Aorta (tissue), 5 donors: ENCODE data around the gene GPRC5C. TPM values are rescaled to one million over a fixed set of nuclear protein-coding genes. Genes with fewer than 3 reads are reported as not detected.
"Not testable (repeated sequence)": the region's sequence is repeated elsewhere in the genome, so short reads cannot be mapped to it uniquely, and the experiment has no call there.

Experiments used
- ATAC-seq: fragments of 200-7000 bp; cut with Tn5 transposase; one replicate; pipeline ENCODE4 v1.9.1; 2022; ENCODE audit warnings: moderate library complexity; ENCODE audit not compliant: low FRiP score
- DNase-seq, 2 donors: peaks; one replicate each; pipeline ENCODE4 v3.0.0-alpha.2; 2020
- H3K27ac ChIP-seq, 2 donors: one replicate each; pipeline ENCODE4 v1.5.1; 2013; ENCODE audit warnings: low read length in 2 of 2, mild to moderate bottlenecking in 2 of 2, moderate library complexity in 2 of 2, control low read depth in 1 of 2, inconsistent platforms in 1 of 2, low read depth in 1 of 2
- H3K27me3 ChIP-seq, 2 donors: one replicate each; pipeline ENCODE4 v1.6.1; 2013; ENCODE audit warnings: control low read depth in 1 of 2, low read length in 1 of 2, mild to moderate bottlenecking in 1 of 2, moderate library complexity in 1 of 2; ENCODE audit not compliant: insufficient read depth in 2 of 2, control insufficient read depth in 1 of 2
- H3K36me3 ChIP-seq, 2 donors: one replicate each; pipeline ENCODE4 v1.6.1; 2013; ENCODE audit warnings: control low read depth in 1 of 2, low read length in 1 of 2, mild to moderate bottlenecking in 1 of 2; ENCODE audit not compliant: insufficient read depth in 2 of 2, control insufficient read depth in 1 of 2
- H3K4me1 ChIP-seq, 2 donors: one replicate each; pipeline ENCODE4 v1.6.1; 2013; ENCODE audit warnings: low read length in 2 of 2, control low read depth in 1 of 2, mild to moderate bottlenecking in 1 of 2, moderate library complexity in 1 of 2; ENCODE audit not compliant: insufficient read depth in 2 of 2, control insufficient read depth in 1 of 2
- H3K4me3 ChIP-seq, 2 donors: one replicate each; pipeline ENCODE4 v1.5.1; 2013; ENCODE audit warnings: low read length in 2 of 2, control low read depth in 1 of 2, mild to moderate bottlenecking in 1 of 2
- H3K9me3 ChIP-seq: one replicate; pipeline ENCODE4 v1.6.1; 2013; ENCODE audit warnings: mild to moderate bottlenecking, low read length; ENCODE audit not compliant: control insufficient read depth
- WGBS, 2 donors: extraction: QIAGEN DNeasy Blood & Tissue Kit; methylation state at CpG; one replicate each; pipeline ENCODE4 v1.1.7; 2013; 5-methylcytosine and 5-hydroxymethylcytosine counted together
- intact Hi-C, 2 donors: fragments of 100-400 bp; cut with DNase I; formaldehyde crosslinking; loops; one replicate each; pipeline versions ENCODE4 v1.14.2 to v1.15.0; 2022
- polyA plus RNA-seq, 2 donors: library from polyadenylated mRNA; stranded (reverse); fragments of 200-250 nt; gene quantifications; one replicate each; pipeline ENCODE4 v1.2.3, GENCODE V29; 2013
- total RNA-seq, 2 donors: library from RNA; stranded (reverse); fragmentation: NEBNext Ultra II Directional; extraction: Animal tissue kit (Norgen Biotek cat#: 25700); gene quantifications; one replicate each; pipeline ENCODE4 v1.2.1, GENCODE V29; 2021
- donor health status: healthy with polysubstance abuse.
- donor health status: Bipolar disorder and iron deficiency.
- donor health status: DM: no; HTN: no; CAD: no.
- donor health status: DM: no; HTN: no; CAD: no.
- donor health status: DM: yes; HTN: yes; CAD: no.

Gene GPRC5C
- total and polyA plus RNA-seq, 4 donors, result 31.6 to 59.4 (median 47.7) TPM

DNA sequence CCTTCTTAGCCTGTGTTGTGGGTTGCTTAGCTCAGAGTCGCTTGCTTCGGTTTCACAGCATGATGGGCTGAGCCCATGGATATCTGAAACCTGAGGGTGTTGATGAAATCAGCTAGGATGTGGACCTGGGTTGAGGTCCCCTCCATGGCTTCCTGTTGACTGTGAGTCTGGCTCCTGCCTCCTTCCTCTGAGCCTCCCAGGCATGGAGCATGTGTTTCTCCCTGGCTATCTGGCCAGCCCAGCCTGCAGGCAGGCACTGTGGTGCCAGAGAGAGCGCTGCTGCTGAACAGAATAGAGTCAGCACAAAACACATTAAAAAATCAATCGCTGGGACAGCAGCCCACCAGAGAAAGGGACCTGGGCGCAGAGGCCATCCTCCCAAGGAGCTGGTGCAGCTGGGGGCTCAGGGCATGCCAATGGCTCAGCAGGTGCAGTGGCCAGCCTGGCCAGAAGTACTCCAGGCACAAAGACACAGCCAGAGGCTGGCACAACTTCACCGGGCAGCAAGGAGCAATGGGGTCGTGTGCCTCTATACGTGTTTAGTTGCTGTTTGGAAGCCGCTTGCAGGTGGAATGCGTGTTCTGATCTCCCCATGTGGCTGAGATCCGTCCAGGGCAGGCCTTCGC lies 28.3 kb upstream of the GPRC5C start:
- ATAC-seq (no peak), DNase-seq (no peak)
- Histone ChIP-seq H3K27ac (no peak overlapping the region), H3K36me3 (no peaks in the 10 kb centered on the region), H3K4me3 (no peak overlapping the region), H3K4me1 (no peaks in the 10 kb centered on the region), H3K9me3 (no peaks in the 10 kb centered on the region), H3K27me3 (no peaks in the 10 kb centered on the region)
- intact Hi-C loops, result no loop called here
- WGBS, 2 donors, result 62 to 77% methylated on average over 12 of the region's 12 CpGs

DNA sequence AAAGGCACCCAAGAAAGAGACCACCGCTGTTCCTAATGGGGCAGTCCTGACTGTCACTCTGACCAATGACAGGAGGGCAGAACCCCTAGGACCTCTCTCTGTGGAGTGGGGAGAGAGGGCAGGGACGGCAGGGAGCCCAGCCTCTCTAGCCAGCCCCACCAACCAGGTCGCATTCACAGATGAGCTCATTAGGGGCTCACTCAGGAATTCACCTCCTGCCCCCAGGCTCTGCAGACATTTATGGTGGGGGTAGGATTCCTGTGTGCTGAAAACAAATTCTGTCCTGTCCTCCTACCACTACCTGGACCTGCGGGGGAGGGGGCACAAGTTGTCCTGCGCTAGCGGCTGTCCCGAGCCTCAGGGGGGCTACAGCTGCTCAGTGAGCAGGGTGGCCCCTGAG lies 27.7 kb upstream of the GPRC5C start:
- no peak overlapping the region for H3K27ac ChIP-seq
- no peak for ATAC-seq
- H3K9me3 ChIP-seq, result no peaks in the 10 kb centered on the region
- intact Hi-C loops, result no loop called here
- no peaks in the 10 kb centered on the region for H3K27me3 ChIP-seq
- no peaks in the 10 kb centered on the region for H3K4me1 ChIP-seq
- no peak overlapping the region for H3K4me3 ChIP-seq
- WGBS, 2 donors, result 51 to 61% methylated on average over 7 of the region's 7 CpGs
- H3K36me3 ChIP-seq, result no peaks in the 10 kb centered on the region
- DNase-seq, result no peak

DNA sequence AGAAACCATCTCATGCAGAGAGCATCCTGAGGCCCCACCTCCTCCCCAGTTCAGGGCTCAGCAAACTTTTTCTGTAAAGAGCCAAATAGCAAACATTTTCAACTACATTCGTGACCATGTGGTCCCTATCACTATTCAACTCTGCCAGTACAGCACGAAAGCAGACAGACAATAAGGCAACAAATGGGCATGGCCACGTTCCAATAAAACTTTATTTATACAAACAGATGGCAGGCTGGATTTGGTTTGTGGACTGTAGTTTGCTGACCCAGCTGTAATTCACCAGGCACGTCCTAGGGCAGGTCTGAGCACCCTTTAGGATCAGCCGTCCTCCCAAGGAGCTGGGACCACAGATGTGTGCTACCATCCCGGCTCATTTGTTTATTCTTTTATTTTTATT lies 27.1 kb upstream of the GPRC5C start:
- 82 to 84% methylated on average over 6 of the region's 6 CpGs for WGBS, 2 donors
- ATAC-seq (no peak), DNase-seq (no peak)

DNA sequence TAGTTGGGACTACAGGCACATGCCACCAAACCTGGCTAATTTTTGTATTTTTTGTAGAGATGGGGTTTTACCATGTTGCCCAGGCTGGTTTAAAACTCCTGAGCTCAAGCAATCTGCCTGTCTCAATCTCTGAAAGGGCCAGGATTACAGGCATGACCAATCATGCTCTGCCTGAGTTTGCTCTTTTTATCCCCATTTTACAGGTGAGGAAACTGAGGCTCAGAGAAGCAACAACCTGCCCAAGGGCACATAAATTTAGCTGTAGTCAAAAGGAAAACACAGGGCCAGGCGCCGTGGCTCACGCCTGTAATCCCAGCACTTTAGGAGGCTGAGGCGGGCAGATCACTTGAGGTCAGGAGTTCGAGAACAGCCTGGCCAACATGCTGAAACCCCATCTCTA lies 26.6 kb upstream of the GPRC5C start:
- H3K4me3 ChIP-seq, intact Hi-C loops, H3K27me3 ChIP-seq, H3K9me3 ChIP-seq, H3K36me3 ChIP-seq, DNase-seq, H3K27ac ChIP-seq, ATAC-seq, H3K4me1 ChIP-seq: not testable (repeated sequence)
- WGBS, 2 donors, result 93 to 95% methylated on average over 5 of the region's 5 CpGs

More for the DNA sequence above, 27.1 kb upstream of the GPRC5C start:
- no peak overlapping the region for H3K4me3 ChIP-seq
- no peaks in the 10 kb centered on the region for H3K4me1 ChIP-seq
- no peak overlapping the region for H3K27ac ChIP-seq
- H3K9me3 ChIP-seq, result no peaks in the 10 kb centered on the region
- H3K27me3 ChIP-seq, result no peaks in the 10 kb centered on the region
- intact Hi-C loops, result no loop called here
- H3K36me3 ChIP-seq, result no peaks in the 10 kb centered on the region

DNA sequence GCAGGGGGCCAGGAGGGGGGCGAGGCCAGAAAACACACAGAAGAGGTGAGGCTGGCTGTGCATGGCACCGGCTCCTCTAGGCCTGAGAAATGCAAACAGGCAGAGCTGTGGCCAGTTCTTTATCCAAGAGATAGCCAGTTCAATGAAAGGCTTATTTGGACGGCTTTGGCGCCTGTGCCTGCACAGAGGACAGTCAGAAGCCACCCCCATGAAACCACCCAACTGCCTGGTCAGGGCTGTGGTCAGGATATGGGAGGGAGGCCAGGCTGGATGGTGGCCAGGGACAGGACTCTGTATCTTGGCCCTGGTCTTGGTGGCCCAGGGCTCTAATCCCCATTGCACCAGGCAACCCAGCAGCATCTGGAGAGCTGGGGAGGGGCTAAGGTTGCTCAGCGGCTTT lies 24.5 kb upstream of the GPRC5C start:
- no peaks in the 10 kb centered on the region for H3K9me3 ChIP-seq
- DNase-seq (no peak), ATAC-seq (no peak)
- H3K27ac ChIP-seq, result no peak overlapping the region
- no peaks in the 10 kb centered on the region for H3K27me3 ChIP-seq
- intact Hi-C loops, result no loop called here
- WGBS, 2 donors, result 67 to 81% methylated on average over 5 of the region's 5 CpGs
- H3K36me3 ChIP-seq, result no peaks in the 10 kb centered on the region
- H3K4me1 ChIP-seq, result no peaks in the 10 kb centered on the region
- H3K4me3 ChIP-seq, result no peak overlapping the region

DNA sequence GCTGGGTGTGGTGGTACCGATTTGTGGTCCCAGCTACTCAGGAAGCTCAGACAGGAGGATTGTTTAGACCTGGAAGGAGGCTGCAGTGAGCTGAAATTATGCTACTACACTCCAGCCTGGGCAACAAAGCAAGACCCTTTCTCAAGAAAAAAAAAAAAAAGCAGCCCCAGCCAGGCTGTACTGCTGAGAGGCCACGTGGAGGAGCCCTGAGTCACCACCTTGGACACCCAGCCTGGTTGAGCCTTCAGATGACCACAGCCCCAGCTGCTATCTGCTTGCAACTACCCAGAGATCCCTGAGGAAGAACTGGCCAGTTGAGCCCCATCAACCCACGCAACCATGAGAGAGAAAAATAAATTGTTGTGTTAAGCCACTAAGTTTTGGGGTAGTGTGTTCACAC lies 23.6 kb upstream of the GPRC5C start:
- H3K27me3 ChIP-seq, result no peaks in the 10 kb centered on the region
- no peak overlapping the region for H3K27ac ChIP-seq
- no peak for ATAC-seq
- no peak overlapping the region for H3K4me3 ChIP-seq
- H3K36me3 ChIP-seq, result no peaks in the 10 kb centered on the region
- WGBS, 2 donors, result 77 to 80% methylated on average over 3 of the region's 3 CpGs
- no peak for DNase-seq
- intact Hi-C loops, result no loop called here
- no peaks in the 10 kb centered on the region for H3K4me1 ChIP-seq
- H3K9me3 ChIP-seq, result no peaks in the 10 kb centered on the region

DNA sequence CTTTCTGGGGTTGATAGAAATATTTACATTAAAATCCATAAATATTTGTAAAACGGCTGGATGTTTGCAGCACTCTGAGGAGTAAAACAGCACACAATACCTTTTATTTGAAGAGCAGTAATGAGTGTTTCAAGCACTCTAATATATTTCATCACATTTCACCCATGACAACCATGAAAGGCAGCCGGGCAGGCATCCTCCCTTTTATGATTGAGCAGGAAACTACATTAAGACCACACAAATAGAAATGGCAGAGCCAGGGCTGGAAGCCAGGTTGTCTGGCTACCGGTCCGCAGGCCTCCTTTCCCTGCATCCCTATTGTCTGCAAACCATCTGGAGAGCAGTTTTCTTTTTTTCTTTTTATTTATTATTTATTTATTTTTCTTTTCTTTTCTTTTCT lies 23.1 kb upstream of the GPRC5C start:
- DNase-seq, result no peak
- H3K27ac ChIP-seq, result no peak overlapping the region
- WGBS, 2 donors, result 72 to 77% methylated on average over 4 of the region's 4 CpGs
- H3K9me3 ChIP-seq, result no peaks in the 10 kb centered on the region
- no peaks in the 10 kb centered on the region for H3K4me1 ChIP-seq
- intact Hi-C loops, result no loop called here
- ATAC-seq, result no peak
- H3K4me3 ChIP-seq, result no peak overlapping the region
- H3K27me3 ChIP-seq, result no peaks in the 10 kb centered on the region
- no peaks in the 10 kb centered on the region for H3K36me3 ChIP-seq

DNA sequence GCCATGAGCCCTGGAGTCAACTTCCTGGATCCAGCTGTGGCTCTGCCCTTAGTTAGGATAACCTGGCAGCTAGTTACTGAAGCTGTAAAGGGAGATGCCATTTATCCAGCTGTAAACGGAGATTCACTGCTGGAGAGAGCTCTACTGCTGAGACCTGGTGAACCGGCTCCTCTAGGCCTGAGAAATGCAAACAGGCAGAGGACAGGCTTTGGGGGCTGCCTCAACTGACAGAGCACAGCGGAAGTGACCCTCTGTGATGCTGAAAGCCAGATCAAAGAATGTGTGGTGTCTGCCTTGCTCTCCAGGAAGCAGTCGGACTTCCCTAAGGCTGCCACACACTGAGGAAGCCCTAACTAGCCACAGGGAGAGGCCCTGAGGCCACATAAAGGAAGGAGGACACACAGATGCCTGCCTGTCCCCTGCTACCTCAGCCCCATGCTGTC lies 21.9 kb upstream of the GPRC5C start:
- Histone ChIP-seq H3K4me1 (no peaks in the 10 kb centered on the region), H3K9me3 (no peaks in the 10 kb centered on the region), H3K4me3 (no peak overlapping the region), H3K36me3 (no peaks in the 10 kb centered on the region), H3K27me3 (no peaks in the 10 kb centered on the region), H3K27ac (no peak overlapping the region)
- DNase-seq (no peak), ATAC-seq (peak; percentile 22)
- 91 to 92% methylated on average over 4 of the region's 4 CpGs for WGBS, 2 donors
- intact Hi-C loops, result no loop called here

DNA sequence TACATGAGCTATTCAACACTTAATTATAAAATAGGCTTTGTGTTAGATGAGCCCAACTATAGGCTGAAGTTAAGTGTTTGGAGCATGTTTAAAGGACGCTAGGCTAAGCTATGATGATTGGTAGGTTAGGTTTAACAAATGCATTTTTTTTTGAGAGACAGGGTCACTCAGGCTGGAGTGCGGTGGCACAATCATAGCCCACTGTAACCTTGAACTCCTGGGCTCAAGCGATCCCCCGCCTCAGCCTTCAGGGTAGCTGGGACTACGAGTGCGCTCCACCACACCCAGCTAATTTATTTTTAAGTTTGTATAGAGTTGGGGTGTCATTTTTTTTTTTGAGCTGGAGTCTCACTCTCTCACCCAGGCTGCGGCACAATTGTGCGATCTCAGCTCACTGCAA lies 19.3 kb upstream of the GPRC5C start:
- intact Hi-C loops, result no loop called here
- Histone ChIP-seq H3K36me3 (no peaks in the 10 kb centered on the region), H3K27ac (no peak overlapping the region), H3K4me1 (no peaks in the 10 kb centered on the region), H3K27me3 (no peaks in the 10 kb centered on the region), H3K4me3 (no peak overlapping the region), H3K9me3 (no peaks in the 10 kb centered on the region)
- 96 to 97% methylated on average over 8 of the region's 8 CpGs for WGBS, 2 donors
- no peak for DNase-seq
- no peak for ATAC-seq
